Neural cell (in vitro differentiated cells): ENCODE data around the gene WDR49. TPM values are rescaled to one million over a fixed set of nuclear protein-coding genes. Genes with fewer than 3 reads are reported as not detected.

Experiments used
- H2AFZ ChIP-seq: fragments of 200-600, 300-800 bp; sonication (generic), shearing (Covaris generic); 2 replicates; pipeline ENCODE4 v1.6.0; 2014; ENCODE audit warnings: low read depth, mild to moderate bottlenecking, antibody characterized with exemption, low read length, moderate library complexity
- H3F3A ChIP-seq: fragments of 200-600 bp; shearing (Covaris generic); 2 replicates; pipeline ENCODE4 v1.6.1; 2016; ENCODE audit warnings: mild to moderate bottlenecking, moderate library complexity, mixed read lengths, antibody characterized with exemption, low read length; ENCODE audit not compliant: insufficient read depth, poor library complexity, severe bottlenecking
- H3K27ac ChIP-seq: fragments of 200-600, 300-800 bp; sonication (generic), shearing (Covaris generic); 2 replicates; pipeline ENCODE4 v1.5.1; 2014; ENCODE audit warnings: mild to moderate bottlenecking, low read length, moderate library complexity
- H3K27me3 ChIP-seq: fragments of 300-800, 200-600 bp; sonication (generic), shearing (Covaris generic); 2 replicates; pipeline ENCODE4 v1.6.0; 2014; ENCODE audit warnings: mild to moderate bottlenecking, low read depth, low read length, moderate library complexity; ENCODE audit not compliant: insufficient read depth
- H3K36me3 ChIP-seq: fragments of 300-800, 200-600 bp; sonication (generic), shearing (Covaris generic); 2 replicates; pipeline ENCODE4 v1.5.1; 2014; ENCODE audit warnings: mild to moderate bottlenecking, antibody characterized with exemption, low read length, moderate library complexity; ENCODE audit not compliant: insufficient read depth
- H3K4me2 ChIP-seq: fragments of 300-800, 200-600 bp; sonication (generic), shearing (Covaris generic); 2 replicates; pipeline ENCODE4 v1.6.0; 2014; ENCODE audit warnings: mild to moderate bottlenecking, low read length
- H3K4me3 ChIP-seq: fragments of 300-800, 200-600 bp; sonication (generic), shearing (Covaris generic); 2 replicates; pipeline ENCODE4 v1.5.1; 2014; ENCODE audit warnings: mild to moderate bottlenecking, low read length, moderate library complexity
- H3K79me2 ChIP-seq: fragments of 200-600 bp; shearing (Covaris generic); replicated peaks from 2 replicates; pipeline ENCODE4 v1.6.0; 2014; ENCODE audit warnings: mild to moderate bottlenecking, low read length, moderate library complexity; ENCODE audit not compliant: insufficient read depth
- H3K9ac ChIP-seq: fragments of 300-800, 200-600 bp; sonication (generic), shearing (Covaris generic); 2 replicates; pipeline ENCODE4 v1.6.1; 2016; ENCODE audit warnings: mild to moderate bottlenecking, low read length, mixed read lengths
- H3K9me2 ChIP-seq: fragments of 200-600 bp; shearing (Covaris generic); 2 replicates; pipeline ENCODE4 v1.6.1; 2016; ENCODE audit warnings: mild to moderate bottlenecking, low read length, mixed read lengths; ENCODE audit not compliant: insufficient read depth
- H3K9me3 ChIP-seq: fragments of 200-600, 300-800 bp; sonication (generic), shearing (Covaris generic); 2 replicates; pipeline ENCODE4 v1.6.1; 2016; ENCODE audit warnings: mild to moderate bottlenecking, mixed run types, low read length, moderate library complexity, mixed read lengths
- H4K20me1 ChIP-seq: fragments of 200-600 bp; shearing (Covaris generic); 2 replicates; pipeline ENCODE4 v1.6.1; 2016; ENCODE audit warnings: mild to moderate bottlenecking, mixed run types; ENCODE audit not compliant: insufficient read depth
- CTCF ChIP-seq: fragments of 450-650 bp; IDR thresholded peaks from 2 replicates; pipeline ENCODE4 v1.5.1; 2014; ENCODE audit warnings: antibody characterized with exemption, mild to moderate bottlenecking, moderate library complexity; ENCODE audit not compliant: poor library complexity, severe bottlenecking
- EP300 ChIP-seq: fragments of 450-650 bp; conservative IDR thresholded peaks from 2 replicates; pipeline ENCODE4 v1.6.1; 2014; ENCODE audit warnings: antibody characterized with exemption, mild to moderate bottlenecking, moderate library complexity; ENCODE audit not compliant: poor library complexity, severe bottlenecking
- EZH2 ChIP-seq: fragments of 200-600, 300-800 bp; shearing (Covaris generic), sonication (generic); IDR thresholded peaks from 2 replicates; pipeline ENCODE4 v1.6.1; 2014; ENCODE audit warnings: antibody characterized with exemption, low read length, borderline replicate concordance, mild to moderate bottlenecking; ENCODE audit not compliant: insufficient read depth, poor library complexity, severe bottlenecking
- MXI1 ChIP-seq: fragments of 450-650 bp; conservative IDR thresholded peaks from 2 replicates; pipeline ENCODE4 v1.6.1; 2014; ENCODE audit warnings: antibody characterized with exemption, mild to moderate bottlenecking; ENCODE audit not compliant: poor library complexity, severe bottlenecking
- POLR2AphosphoS5 ChIP-seq: IDR thresholded peaks from 2 replicates; pipeline ENCODE4 v1.6.1; 2012
- RAD21 ChIP-seq: fragments of 450-650 bp; conservative IDR thresholded peaks from 2 replicates; pipeline ENCODE4 v1.6.1; 2014; ENCODE audit warnings: antibody characterized with exemption, mild to moderate bottlenecking, moderate library complexity
- SMC3 ChIP-seq: fragments of 450-650 bp; conservative IDR thresholded peaks from 2 replicates; pipeline ENCODE4 v1.6.1; 2014; ENCODE audit warnings: antibody characterized with exemption, mild to moderate bottlenecking, moderate library complexity; ENCODE audit not compliant: poor library complexity
- TAF1 ChIP-seq: IDR thresholded peaks from 2 replicates; pipeline ENCODE4 v1.6.1; 2012; ENCODE audit warnings: low read depth
- polyA plus RNA-seq: library from polyadenylated mRNA; depleted of rRNA; stranded (reverse); fragments of >200 nt; gene quantifications from 2 replicates; pipeline ENCODE4 v1.2.3, GENCODE V29; 2014
- small RNA-seq, 3 experiments: library from RNA; depleted of rRNA; stranded (forward); fragments of <200 nt; gene quantifications; one replicate each; pipeline ENCODE3, GENCODE V24; 2012
- TF ChIP-seq, protein P1 (sequence below): IDR thresholded peaks from 2 replicates; pipeline ENCODE4 v1.6.1; 2012; ENCODE audit warnings: borderline replicate concordance

The WDR49 gene
- polyA plus RNA-seq, 1 donor from 2014 or later: 1.1 TPM

- H2AFZ ChIP-seq: no peak overlapping the region
- no peaks in the 10 kb centered on the region for H3K9me2 ChIP-seq
- no peaks in the 10 kb centered on the region for H3K36me3 ChIP-seq
- H3K4me2 ChIP-seq: no peak overlapping the region
- H3K27me3 ChIP-seq: no peaks in the 10 kb centered on the region
- no peak overlapping the region for H3K9ac ChIP-seq
- no peak overlapping the region for H3K4me3 ChIP-seq
- H3F3A ChIP-seq: no peaks in the 10 kb centered on the region
- H4K20me1 ChIP-seq: no peaks in the 10 kb centered on the region
- TF ChIP-seq EP300 (no peak), POLR2AphosphoS5 (no peak), SMC3 (no peak), MXI1 (no peak), CTCF (no peak), TAF1 (no peak)
- H3K27ac ChIP-seq: peak overlapping the region; percentile 18
- no peaks in the 10 kb centered on the region for H3K9me3 ChIP-seq
- H3K79me2 ChIP-seq: no peaks in the 10 kb centered on the region
These were observed 212.5 kb downstream of the WDR49 start for GRCh38 chr3:167441256-167441655.

- no peak overlapping the region for H2AFZ ChIP-seq
These were observed 216.2 kb downstream of the WDR49 start for GRCh38 chr3:167437428-167438139.

More at GRCh38 chr3:167437428-167438139, 216.2 kb downstream of the WDR49 start:
- H3K4me3 ChIP-seq: no peak overlapping the region
- H3K27me3 ChIP-seq: no peaks in the 10 kb centered on the region
- no peak overlapping the region for H3K4me2 ChIP-seq
- H3K9ac ChIP-seq: no peak overlapping the region
- no peak overlapping the region for H3K27ac ChIP-seq
- H3F3A ChIP-seq: no peaks in the 10 kb centered on the region
- H3K36me3 ChIP-seq: no peaks in the 10 kb centered on the region
- no peaks in the 10 kb centered on the region for H3K9me3 ChIP-seq
- H3K79me2 ChIP-seq: no peaks in the 10 kb centered on the region
- H3K9me2 ChIP-seq: no peaks in the 10 kb centered on the region
- TF ChIP-seq MXI1 (no peak), POLR2AphosphoS5 (no peak), EP300 (no peak), EZH2 (no peak), TAF1 (no peak), RAD21 (no peak), SMC3 (no peak), CTCF (no peak)
- TF ChIP-seq, protein P1, sequence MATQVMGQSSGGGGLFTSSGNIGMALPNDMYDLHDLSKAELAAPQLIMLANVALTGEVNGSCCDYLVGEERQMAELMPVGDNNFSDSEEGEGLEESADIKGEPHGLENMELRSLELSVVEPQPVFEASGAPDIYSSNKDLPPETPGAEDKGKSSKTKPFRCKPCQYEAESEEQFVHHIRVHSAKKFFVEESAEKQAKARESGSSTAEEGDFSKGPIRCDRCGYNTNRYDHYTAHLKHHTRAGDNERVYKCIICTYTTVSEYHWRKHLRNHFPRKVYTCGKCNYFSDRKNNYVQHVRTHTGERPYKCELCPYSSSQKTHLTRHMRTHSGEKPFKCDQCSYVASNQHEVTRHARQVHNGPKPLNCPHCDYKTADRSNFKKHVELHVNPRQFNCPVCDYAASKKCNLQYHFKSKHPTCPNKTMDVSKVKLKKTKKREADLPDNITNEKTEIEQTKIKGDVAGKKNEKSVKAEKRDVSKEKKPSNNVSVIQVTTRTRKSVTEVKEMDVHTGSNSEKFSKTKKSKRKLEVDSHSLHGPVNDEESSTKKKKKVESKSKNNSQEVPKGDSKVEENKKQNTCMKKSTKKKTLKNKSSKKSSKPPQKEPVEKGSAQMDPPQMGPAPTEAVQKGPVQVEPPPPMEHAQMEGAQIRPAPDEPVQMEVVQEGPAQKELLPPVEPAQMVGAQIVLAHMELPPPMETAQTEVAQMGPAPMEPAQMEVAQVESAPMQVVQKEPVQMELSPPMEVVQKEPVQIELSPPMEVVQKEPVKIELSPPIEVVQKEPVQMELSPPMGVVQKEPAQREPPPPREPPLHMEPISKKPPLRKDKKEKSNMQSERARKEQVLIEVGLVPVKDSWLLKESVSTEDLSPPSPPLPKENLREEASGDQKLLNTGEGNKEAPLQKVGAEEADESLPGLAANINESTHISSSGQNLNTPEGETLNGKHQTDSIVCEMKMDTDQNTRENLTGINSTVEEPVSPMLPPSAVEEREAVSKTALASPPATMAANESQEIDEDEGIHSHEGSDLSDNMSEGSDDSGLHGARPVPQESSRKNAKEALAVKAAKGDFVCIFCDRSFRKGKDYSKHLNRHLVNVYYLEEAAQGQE: no peak
- no peaks in the 10 kb centered on the region for H4K20me1 ChIP-seq

Small RNAs within 50 kb of the gene (small RNA-seq; reads per million reads assigned to genes)
- 0 reads per million in 3 experiments for gene HMGN1P8

Other genes starting within 250 kb of the WDR49 start
- 1.3 and 1.7 TPM in 2 replicates for gene SERPINI2, start 179.9 kb downstream of the WDR49 start, polyA plus RNA-seq
- gene PDCD10, start 81.0 kb upstream of the WDR49 start, polyA plus RNA-seq: 78.5 and 79.1 TPM in 2 replicates
- gene SERPINI1, start 81.8 kb upstream of the WDR49 start, polyA plus RNA-seq: 123 and 150 TPM in 2 replicates